GM19372 (cell line): ENCODE data around the gene NGEF.
"Not testable (repeated sequence)": the region's sequence is repeated elsewhere in the genome, so short reads cannot be mapped to it uniquely, and the experiment has no call there.

Source experiments
- ATAC-seq: cut with Tn5 transposase; IDR thresholded peaks from one replicate; pipeline ENCODE4 v1.9.1; 2021; ENCODE audit warnings: mild to moderate bottlenecking, low read depth, moderate library complexity; ENCODE audit not compliant: unreplicated experiment

The NGEF gene

DNA sequence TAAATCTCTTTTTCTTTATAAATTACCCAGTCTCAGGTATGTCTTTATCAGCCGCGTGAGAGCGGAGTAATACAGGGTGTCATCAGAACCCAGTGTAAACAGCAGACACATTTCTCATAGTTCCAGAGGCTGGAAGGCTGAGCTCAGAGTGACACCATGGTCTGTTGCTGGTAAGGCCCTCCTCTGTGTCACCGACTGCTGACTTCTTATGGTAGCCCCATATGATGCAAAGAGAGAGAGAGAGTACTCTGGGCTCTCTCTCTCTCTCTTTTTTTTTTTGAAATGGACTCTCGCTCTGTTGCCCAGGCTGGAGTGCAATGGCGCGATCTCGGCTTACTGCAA lies 83.0 kb downstream of the NGEF start:
- no peak for ATAC-seq

DNA sequence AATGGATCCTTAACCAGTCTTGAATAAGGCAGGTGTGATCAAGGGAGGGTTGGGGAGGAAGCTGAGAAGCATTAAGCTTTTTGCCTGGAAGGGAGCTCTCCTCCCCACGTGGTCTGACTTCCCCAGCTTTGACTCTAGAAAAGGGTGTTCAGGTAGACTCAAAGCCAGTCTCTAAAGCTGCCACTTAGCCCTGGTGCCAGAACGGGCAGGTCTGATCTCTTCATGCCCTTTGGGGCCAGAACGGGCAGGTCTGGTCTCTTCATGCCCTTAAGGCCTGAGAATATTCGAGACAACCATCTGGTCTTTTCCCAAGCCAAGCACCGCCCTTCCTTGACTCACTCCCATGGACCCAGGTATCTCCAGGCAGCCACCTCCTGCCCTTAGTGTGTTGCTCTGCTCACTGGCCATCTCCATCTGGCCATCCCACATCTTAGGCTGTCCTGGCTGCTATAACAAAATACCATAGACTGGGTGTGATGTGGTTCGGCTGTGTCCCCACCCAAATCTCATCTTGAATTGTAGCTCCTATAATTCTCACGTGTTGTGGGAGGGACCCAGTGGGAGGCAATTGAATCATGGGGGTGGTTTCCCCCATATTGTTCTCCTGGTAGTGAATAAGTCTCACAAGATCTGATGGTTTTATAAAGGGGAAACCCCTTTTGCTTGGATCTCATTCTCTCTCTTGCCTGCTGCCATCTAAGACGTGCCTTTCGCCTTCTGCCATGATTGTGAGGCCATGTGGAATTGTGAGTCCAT lies 83.6 kb downstream of the NGEF start:
- ATAC-seq: no peak

DNA sequence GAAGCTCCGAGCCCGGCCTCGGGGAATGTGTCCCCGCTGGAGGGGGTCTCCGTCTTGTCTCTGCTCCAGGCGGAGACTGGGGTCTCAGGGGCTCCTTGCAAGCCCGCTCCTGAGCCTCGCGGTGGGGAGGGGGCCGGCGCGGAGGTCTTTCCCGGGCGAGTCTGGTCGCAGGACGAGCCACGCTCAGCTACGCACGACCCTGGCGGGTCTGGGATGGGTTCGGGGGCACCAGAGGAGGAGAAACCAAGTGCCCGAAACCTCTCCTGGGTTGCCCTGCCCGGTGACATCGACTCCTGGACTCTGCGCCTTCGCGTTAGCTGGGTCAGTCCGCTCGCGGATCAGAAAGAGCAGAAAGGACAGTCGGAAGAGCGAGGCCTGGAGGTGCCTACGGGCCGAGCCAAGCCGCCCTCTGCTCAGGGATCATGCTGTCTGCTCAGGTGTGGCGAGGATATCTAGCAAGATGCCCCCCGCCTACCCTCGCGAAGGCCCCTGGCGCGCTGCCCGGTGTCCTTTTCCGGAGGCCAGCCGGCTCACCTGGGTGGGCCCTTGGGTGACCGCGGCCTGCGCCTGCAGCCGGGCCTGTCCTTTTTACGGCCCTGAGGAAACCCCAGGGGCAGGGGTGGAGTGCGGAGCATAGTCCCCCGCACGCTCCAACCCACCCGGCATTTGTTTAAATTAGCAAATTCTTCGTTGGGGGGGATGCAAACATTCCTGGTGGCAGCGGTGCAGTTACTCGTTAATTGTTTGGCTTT lies 84.3 kb downstream of the NGEF start:
- no peak for ATAC-seq

DNA sequence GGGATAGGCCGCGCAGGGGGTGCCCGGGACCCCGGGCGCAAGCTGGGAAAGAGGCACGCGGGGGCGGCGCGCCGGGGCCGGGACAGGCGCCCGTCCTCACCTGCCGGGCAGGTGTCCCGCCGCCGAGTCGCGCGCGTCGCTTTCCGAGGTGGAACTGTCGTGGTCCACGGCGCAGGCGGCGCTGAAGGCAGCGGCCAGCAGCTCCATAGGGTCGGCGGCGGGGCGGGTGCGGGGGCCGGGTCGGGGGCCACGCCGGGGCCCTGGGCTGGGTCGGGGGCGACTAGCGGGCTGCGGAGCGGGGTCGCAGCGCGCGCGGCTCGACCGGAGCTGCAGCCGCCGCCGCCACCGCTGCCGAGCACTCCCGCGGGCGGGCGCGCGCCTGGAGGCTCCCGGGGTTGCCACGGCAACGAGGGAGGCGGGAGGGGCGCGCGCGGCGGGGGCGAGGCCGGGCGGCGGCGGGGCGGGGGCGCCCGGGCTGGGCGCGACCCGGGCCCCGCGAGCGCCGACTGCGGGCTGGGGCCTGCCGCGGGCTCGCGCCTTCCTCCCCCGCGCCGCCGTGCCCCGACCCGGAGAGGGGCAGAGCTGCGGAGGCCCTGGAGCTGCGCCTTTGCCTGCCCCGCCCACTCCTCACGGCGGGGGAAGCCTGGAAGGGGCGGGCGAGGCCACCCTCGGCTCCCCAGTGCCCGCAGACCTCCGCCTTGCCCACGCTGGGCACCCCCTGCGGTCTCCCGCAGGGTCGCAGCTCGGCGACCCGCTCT lies 85.1 kb downstream of the NGEF start:
- ATAC-seq: no peak

DNA sequence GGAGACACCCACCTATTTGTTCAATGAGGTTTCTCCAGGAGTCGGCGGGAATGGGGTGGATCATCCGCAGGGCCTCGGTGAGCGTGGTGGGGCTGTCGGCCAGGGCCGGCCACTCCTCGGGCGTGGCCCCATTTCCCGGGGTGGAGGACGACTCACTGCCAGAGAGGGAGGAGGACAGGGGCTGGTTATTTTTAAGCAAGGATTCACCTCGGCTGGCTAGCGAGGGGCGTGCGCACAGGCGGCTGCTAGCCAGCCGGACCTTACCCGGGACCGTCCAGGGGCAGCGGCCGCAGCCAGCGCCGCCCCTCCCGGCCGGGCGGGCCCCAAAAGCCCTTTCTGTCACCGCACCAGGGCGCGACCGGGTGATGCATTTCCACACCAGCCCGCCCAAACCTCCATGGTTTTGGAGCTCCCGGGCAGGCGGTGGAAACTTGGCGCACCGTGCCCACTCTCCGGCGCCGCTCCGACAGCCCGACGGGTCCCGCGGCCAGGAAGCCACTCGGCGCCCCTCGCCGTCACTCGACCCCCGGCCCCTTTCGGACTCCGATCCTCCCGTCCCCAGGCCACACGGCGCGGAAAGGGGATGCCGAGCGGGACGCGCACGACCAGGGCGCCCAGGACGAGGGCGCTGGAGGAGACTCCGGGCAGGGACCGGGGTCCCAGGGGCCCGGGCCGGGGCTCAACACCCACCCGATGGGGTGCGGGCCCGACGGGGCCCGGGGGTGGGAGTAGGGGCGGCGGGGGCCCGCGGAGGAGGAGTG lies 85.8 kb downstream of the NGEF start:
- no peak for ATAC-seq

DNA sequence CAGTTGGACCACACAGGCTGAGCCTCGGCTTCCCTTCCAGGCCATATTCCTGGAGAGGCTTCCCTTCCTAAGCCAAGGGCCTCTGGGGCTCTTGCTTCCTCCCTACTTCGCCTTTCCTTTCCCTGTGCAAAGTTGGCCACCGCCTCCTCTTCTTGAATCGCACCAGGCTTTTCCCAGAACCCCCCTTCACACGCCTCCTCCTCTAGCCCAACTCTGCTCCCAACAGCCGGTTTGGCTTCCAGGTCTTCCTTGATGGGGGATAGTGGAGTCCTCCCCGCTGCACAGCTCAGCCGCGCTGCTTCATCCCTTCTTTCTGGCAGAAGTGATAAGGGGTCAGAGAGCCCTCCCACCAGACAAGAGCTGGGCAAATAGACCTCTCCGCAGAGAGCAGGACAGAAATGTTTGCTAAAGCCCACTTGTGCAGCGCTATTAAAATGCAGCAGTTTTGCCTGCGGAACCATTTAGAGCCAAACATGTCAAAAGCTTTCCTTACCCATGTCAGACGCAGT lies 86.6 kb downstream of the NGEF start:
- no peak for ATAC-seq

- ATAC-seq: no peak
These were observed 87.3 kb downstream of the NGEF start for GRCh38 chr2:232925821-232926156.

DNA sequence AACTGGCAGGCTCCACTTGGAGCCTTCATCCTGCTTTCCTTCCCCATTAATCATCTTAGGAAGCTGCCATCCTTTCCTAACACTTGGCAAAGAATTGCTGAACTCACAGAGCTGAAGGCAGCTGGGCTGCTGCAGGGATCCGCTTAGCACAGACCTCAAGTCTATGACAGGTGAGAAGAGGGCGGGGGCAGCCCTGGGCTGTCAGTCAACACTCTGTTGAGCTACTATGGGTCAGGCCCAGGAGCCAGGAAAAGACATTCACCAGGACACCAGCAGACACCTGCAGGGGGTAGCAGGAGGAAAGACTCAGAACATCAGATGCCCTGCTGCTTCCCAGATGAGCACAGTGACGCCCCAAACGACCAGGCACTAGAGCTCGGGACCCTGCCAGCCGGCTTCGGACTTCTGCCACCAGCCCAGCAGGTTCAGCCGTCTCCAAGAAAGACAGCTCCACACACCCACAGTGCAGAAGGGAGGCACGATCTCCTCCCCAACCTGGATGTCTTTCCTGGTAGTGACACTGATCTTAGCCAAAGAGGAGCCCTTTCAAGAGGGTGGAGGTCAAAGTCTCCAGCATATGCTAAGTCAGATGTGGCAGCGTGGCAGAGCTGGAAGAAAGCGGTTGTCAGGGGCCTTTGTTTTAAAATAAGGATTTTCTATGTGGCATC lies 87.8 kb downstream of the NGEF start:
- ATAC-seq: no peak

DNA sequence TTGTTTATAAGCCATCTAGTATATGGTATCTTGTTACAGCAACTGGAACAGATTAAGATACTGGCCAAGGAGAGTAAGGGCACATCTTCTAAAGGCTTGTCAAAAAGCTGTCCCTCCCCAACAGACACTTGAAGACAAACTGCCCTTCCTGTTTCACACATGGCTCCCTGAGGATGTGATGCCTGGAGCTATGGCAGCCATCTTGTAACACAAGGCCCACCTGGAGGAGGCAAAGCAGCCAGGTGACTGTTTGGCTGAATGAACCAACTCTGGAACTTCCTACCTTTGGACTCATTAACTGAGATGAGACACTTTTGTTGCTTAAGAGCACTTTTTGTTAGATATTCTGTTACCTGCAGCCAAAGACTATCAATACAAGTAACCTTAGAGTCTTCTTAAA lies 88.6 kb downstream of the NGEF start:
- no peak for ATAC-seq

GRCh38 chr2:232920760-232921159 lies 92.3 kb downstream of the NGEF start:
- no peak for ATAC-seq

DNA sequence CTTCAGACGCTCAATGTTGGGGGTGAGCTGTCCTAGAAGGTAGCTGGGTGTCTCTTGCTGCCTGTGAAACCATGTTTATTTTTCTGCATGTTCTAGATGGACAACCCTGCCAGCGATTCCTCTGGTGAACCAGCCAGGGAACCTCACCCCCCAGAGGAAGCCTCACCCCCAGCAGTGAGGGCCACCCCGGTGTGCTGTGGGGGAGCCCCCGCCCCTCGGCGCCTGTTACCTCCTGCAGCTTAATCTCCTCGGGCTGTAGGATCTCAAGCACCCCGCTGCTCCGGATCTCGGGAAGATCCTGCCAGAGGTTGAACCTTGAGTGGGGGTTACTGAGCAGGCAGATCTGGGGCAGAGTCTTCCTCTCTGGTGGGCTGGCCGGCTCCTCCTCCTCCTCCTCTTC lies 93.0 kb downstream of the NGEF start:
- no peak for ATAC-seq

- no peak for ATAC-seq
These were observed 93.9 kb downstream of the NGEF start for GRCh38 chr2:232919141-232919540.

DNA sequence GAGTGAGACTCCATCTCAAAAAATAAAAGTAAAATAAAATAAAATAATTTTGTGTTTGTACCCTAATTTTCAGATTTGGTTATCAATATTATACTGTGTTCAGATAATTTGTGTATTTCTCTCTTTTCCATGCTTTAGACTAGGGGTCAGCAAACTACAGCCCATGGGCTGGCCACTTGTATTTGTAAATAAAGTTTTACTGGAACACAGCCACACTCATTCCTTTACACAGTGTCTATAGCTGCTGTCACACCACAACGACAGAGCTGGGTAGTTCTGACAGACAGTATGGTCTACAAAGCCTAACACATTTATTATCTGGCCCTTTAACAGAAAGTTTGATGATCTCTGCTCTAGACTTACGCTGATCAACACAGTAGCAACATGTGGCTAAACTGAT lies 99.2 kb downstream of the NGEF start:
- no peak for ATAC-seq

DNA sequence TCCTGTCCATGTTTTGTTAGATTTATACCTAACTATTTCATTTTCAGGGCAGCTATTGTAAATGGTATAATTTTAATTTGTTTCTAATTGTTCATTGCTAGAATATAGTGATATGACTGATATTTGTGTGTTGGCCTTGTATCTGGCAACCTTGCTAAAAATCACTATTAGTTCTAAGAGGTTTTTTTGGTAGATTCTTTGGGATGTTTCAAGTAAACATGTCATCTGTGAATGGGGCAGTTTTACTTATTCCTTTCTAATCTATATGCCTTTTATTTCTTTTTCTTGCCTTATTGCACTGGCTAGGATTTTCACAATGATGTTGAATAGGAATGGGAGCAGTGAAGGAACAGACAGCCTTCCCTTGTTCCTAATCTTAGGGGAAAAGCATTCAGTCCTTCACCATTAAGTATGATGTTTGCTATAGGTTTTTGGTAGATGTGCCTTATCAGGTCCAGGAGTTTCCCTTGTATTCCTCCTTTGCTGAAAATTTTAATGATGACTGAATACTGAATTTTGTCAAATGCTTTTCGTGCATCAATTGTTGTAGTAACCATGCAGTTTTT lies 101.3 kb downstream of the NGEF start:
- ATAC-seq: no peak

- no peak for ATAC-seq
These were observed 102.7 kb downstream of the NGEF start for GRCh38 chr2:232910376-232910775.

- ATAC-seq: no peak
These were observed 104.4 kb downstream of the NGEF start for GRCh38 chr2:232908695-232909094.

DNA sequence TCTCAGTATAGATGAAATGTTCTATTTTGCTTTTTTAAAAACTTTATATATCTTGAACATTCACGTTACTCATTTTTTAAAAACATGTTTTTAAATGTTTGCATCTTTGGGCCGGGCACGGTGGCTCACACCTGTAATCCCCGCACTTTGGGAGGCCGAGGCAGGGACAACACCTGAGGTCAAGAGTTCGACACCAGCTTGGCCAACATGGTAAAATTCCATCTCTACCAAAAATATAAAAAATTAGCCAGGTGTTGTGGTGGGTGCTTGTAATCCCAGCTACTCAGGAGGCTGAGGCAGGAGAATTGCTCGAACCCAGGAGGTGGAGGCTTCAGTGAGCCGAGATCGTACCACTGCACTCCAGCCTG lies 105.4 kb downstream of the NGEF start:
- ATAC-seq: not testable (repeated sequence)

- not testable (repeated sequence) for ATAC-seq
These were observed 106.0 kb downstream of the NGEF start for GRCh38 chr2:232906867-232907717.

DNA sequence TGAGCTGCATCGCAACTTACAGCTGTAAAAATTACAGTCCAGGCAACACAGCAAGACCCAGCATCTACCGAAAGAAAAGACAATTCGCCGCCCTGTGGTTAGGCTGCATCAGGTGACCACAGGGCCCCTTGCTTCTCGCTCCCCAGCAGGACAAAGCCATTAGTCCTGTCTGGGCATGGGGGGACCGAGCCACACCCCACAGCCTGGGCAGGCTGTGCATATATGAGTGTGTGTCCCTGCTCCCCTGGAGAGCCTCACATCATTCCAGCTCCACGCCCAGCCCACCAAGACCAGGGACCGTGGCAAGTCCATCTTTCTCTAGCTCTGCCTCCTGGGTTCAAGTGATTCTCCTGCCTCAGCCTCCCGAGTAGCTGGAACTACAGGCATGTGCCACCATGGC lies 109.1 kb downstream of the NGEF start:
- no peak for ATAC-seq
